ENCODE measurements around the gene FAM222B. TPM values are rescaled to one million over a fixed set of nuclear protein-coding genes. Genes with fewer than 3 reads are reported as not detected.
A peak's percentile ranks its signal among the peaks of the same experiment; 100 is the strongest.

Gene FAM222B
- total and polyA plus RNA-seq, 2 of the 4 experiments (the other 2 are of a cell fraction): 2.5 to 10.8 TPM

- BruUV-seq (replicated peaks): no TSS peak
- WGBS, 2 experiments (ENCODE audit: extremely low coverage in 2 of 2, insufficient read length in 1 of 2): 74% methylated on average over 3 of the region's 4 CpGs; no CpG with 5 or more reads in 1 of the 2 experiments
- H2BK20ac ChIP-seq (ENCODE audit: low read depth, low read length): no peak overlapping the region
- in situ Hi-C loops (cut with MboI; ENCODE audit: low sequenced_read_pairs): no loop called here
- ChIA-PET POLR2A (ENCODE audit: unreplicated experiment) (interaction anchor here (1.1 to 1.2 kb wide), 2 partner anchors 17 to 19 kb away, joined by 3 read pairs; partner anchors contain the start of gene NEK8), CTCF (interaction anchor here (3.5 to 5.4 kb wide), 2 partner anchors 18 to 19 kb away, joined by 40 to 60 read pairs; partner anchors contain the start of genes NEK8 and TLCD1)
- peak overlapping the region; percentile 89; the same call in 1 of the 2 replicates for H3K14ac ChIP-seq (replicated peaks; ENCODE audit: low read depth, low read length)
- H3K4ac ChIP-seq (ENCODE audit: low read depth, low read length): peak overlapping the region; percentile 78
- H2BK15ac ChIP-seq (ENCODE audit: low read depth, low read length): no peak overlapping the region
- H2AK5ac ChIP-seq (ENCODE audit: low read depth, low read length): peak overlapping the region; percentile 97
- dilution Hi-C loops (cut with HindIII; ENCODE audit: low sequenced_read_pairs, unreplicated experiment): no loop called here
- H2AK9ac ChIP-seq (replicated peaks; ENCODE audit: low read depth, low read length, poor library complexity): peak overlapping the region; percentile 99
- no peaks in the 10 kb centered on the region for H3K9me3 ChIP-seq (ENCODE audit: control insufficient read depth, insufficient read depth, low read length)
- H3K56ac ChIP-seq (ENCODE audit: extremely low read depth, insufficient read depth, low read length): no peak overlapping the region; the same call in 1 of the 2 replicates
- H3K4me2 ChIP-seq (ENCODE audit: low read depth, low read length): peak overlapping the region; percentile 87
- H3K4me3 ChIP-seq (ENCODE audit: insufficient read depth, low read depth, low read length): peak overlapping the region; percentile 100
- ATAC-seq (ENCODE audit: low read depth): no peak
- H2BK120ac ChIP-seq (ENCODE audit: low read depth, low read length): no peak overlapping the region
- H4K5ac ChIP-seq (ENCODE audit: low read depth, low read length): peak overlapping the region; percentile 3; the same call in 1 of the 2 replicates
- H3K23ac ChIP-seq (ENCODE audit: low read depth, low read length): 0 out of 2 replicates have a peak overlapping the region, but pooled peaks have one; percentile 75
- peaks cover 16% of the 10 kb centered on the region for H3K4me1 ChIP-seq (ENCODE audit: control insufficient read depth, insufficient read depth, low read length)
- TF ChIP-seq POLR2A (IDR thresholded peaks at IDR 0.05; ENCODE audit: low read depth, low read length) (0 out of 2 replicates have a peak, but pooled peaks have one; percentile 0), BHLHE40 (IDR thresholded peaks at IDR 0.05; ENCODE audit: low read depth, low read length) (no peak), MAFK (IDR thresholded peaks at IDR 0.05; ENCODE audit: low read depth, low read length) (peak; percentile 80)
- peaks cover 17% of the 10 kb centered on the region; the same call in 1 of the 2 replicates for H3K9me1 ChIP-seq (ENCODE audit: insufficient read depth, low read length)
- peaks cover 12 to 64% of the 10 kb centered on the region in 2 experiments; a peak in 3 of 4 replicates for H3K79me1 ChIP-seq (ENCODE audit: low read depth in 1 of 2, low read length in 2 of 2)
- H4K20me1 ChIP-seq (ENCODE audit: insufficient read depth, low read length): peaks cover 68% of the 10 kb centered on the region
- no peak for DNase-seq
- peak overlapping the region; percentile 94 for H3K27ac ChIP-seq (ENCODE audit: insufficient read depth, low read length)
- no peaks in the 10 kb centered on the region for H3K27me3 ChIP-seq (ENCODE audit: control insufficient read depth, insufficient read depth, low read length)
- H4K91ac ChIP-seq (ENCODE audit: insufficient read depth, low read depth, low read length): peak overlapping the region; percentile 66; the same call in 1 of the 2 replicates
- peak overlapping the region in 1 of 2 experiments; percentile 39; a peak in 1 of 4 replicates for H4K8ac ChIP-seq (ENCODE audit: low read depth in 2 of 2, low read length in 2 of 2)
- peak overlapping the region; percentile 99 for H3K9ac ChIP-seq (ENCODE audit: low read depth, low read length)
- H3K36me3 ChIP-seq (ENCODE audit: control insufficient read depth, insufficient read depth, low read length): peaks cover 43% of the 10 kb centered on the region
- peak overlapping the region; percentile 96 for H2BK5ac ChIP-seq (ENCODE audit: low read depth, low read length, poor library complexity, severe bottlenecking)
- H2AFZ ChIP-seq (replicated peaks; ENCODE audit: low read length, poor library complexity): peak overlapping the region; percentile 13
- H3K18ac ChIP-seq (ENCODE audit: low read depth, low read length): no peak overlapping the region
- intact Hi-C loops (cut with micrococcal nuclease): no loop called here
Measured at GRCh38 chr17:28745786-28746411, 96.7 kb downstream of the FAM222B start.

All from IMR-90 (cell line).